ENCODE data around the gene YIPF3. TPM values are rescaled to one million over a fixed set of nuclear protein-coding genes. Genes with fewer than 3 reads are reported as not detected.
"Not testable (repeated sequence)": the region's sequence is repeated elsewhere in the genome, so short reads cannot be mapped to it uniquely, and the experiment has no call there.

The YIPF3 gene
- total and polyA plus RNA-seq, 8 donors, result 18.7 to 107 (median 59.6) TPM

DNA sequence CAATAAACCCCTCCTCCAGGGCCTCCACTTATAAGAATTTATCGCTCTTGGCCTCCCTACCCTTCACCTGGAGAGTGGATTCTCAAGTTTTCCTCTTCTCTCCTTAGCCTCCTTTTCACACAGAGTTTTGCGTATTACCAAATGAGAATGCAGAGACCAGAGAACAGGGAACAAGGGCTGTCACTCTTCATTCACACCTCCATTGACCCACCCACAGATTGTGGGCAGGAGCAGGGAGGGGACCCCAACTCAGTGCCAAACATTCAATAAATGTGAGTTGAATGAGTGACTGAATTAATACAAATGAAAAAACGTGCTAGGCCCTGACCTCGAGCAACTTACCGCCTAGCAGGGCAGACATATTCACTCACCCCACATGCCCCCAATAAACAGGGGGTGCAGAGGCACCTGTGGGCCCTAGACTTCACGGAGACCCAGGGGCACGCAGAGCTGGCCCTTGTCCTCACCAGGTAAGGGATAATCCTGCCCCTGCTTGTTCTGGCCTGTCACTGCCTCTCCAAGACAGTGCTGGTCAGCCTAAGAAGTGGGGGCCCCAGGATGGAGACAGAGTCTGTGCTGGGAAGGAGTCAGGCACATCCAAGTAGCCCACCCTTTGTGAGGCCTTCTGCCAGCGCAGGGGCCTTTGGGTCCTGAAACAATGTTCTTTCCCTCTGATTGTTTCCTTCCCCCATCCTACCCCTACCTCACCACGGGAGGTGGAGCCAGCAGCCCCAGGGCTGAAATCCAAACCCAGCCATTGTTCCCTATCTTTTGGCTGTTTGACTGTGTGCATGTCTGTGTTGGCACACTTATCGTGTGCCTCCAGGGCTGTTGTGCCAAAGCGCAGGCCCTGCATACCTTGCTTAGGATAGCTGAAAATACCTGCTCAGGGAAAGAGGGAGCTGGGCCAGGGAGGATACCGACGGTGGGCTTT, 47.7 kb downstream of the YIPF3 start:
- peak in 2 of 3 donors; percentile 15 to 52 for TF ChIP-seq POLR2AphosphoS5 (IDR thresholded peaks at IDR 0.05)
- no peak for TF ChIP-seq CTCF (IDR thresholded peaks at IDR 0.05)
- TF ChIP-seq POLR2A (IDR thresholded peaks at IDR 0.05), result no peak
- TF ChIP-seq EP300 (IDR thresholded peaks at IDR 0.05), result no peak
- WGBS, 5 donors, result 39 to 65% (median 48%) methylated on average over 13 of the region's 13 CpGs
- peak; percentile 34 to 80 for DNase-seq
- no peak overlapping the region for H3K4me3 ChIP-seq
- peaks cover 5 to 27% (median 17%) of the 10 kb centered on the region in 4 donors for H3K4me1 ChIP-seq
- no peaks in the 10 kb centered on the region for H3K9me3 ChIP-seq
- peak overlapping the region; percentile 27 to 41 (median 37) for H3K27ac ChIP-seq
- peaks cover 0 to 29% (median 0%) of the 10 kb centered on the region in 3 donors for H3K27me3 ChIP-seq
- intact Hi-C loops (cut with DNase I; ENCODE audit: low total_unique reads), result no loop called here
- no peaks in the 10 kb centered on the region for H3K36me3 ChIP-seq

GRCh38 chr6:43468240-43468639, 48.5 kb downstream of the YIPF3 start:
- Histone ChIP-seq H3K36me3 (no peaks in the 10 kb centered on the region), H3K27ac (no peak overlapping the region), H3K4me3 (no peak overlapping the region), H3K4me1 (peaks cover 5 to 27% (median 17%) of the 10 kb centered on the region in 4 donors), H3K9me3 (no peaks in the 10 kb centered on the region), H3K27me3 (peaks cover 0 to 33% (median 0%) of the 10 kb centered on the region in 3 donors)
- intact Hi-C loops (cut with DNase I; ENCODE audit: low total_unique reads), result no loop called here
- TF ChIP-seq CTCF (IDR thresholded peaks at IDR 0.05) (no peak), EP300 (IDR thresholded peaks at IDR 0.05) (no peak), POLR2AphosphoS5 (IDR thresholded peaks at IDR 0.05) (no peak), POLR2A (IDR thresholded peaks at IDR 0.05) (no peak)
- DNase-seq, result no peak
- WGBS, 5 donors, result 69 to 87% (median 79%) methylated on average over 4 of the region's 4 CpGs

DNA sequence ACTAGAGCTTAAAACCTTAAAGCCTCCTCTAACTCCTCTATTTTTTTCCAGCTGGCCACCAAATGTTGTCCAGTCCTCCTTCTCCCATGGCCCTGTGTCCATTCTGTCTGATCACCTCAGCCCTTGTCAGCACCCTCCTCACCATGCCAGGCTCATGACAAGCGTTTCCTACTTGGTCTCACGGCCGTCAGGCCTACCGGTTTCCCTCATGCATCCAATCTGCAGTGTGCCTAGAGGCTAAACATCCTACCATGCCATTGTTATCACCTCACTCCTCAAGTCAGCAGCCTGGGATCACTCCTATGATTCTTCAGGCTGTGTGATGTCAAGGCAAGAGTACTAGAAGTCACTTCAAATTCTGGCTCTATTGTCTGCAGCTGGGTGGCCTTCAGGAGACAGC, 49.0 kb downstream of the YIPF3 start:
- intact Hi-C loops (cut with DNase I; ENCODE audit: low total_unique reads), result no loop called here

DNA sequence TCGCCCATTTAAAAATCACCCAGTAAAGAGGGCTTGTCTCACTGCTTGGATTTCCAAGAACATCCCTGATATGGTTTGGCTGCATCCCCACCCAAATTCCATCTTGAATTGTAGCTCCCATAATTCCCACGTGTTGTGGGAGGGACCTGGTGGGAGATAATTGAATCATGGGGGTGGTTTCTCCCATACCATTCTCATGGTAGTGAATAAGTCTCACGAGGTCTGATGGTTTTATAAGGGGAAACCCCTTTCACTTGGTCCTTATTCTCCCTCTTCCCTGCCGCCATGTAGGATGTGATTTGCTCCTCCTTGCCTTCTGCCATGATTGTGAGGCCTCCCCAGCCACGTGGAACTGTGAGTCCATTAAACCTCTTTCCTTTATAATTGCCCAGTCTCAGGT, 49.5 kb downstream of the YIPF3 start:
- DNase-seq; H3K36me3 ChIP-seq; H3K4me3 ChIP-seq; intact Hi-C loops (cut with DNase I; ENCODE audit: low total_unique reads); H3K9me3 ChIP-seq; H3K27ac ChIP-seq: not testable (repeated sequence)
- Histone ChIP-seq H3K4me1 (peaks cover 5 to 27% (median 17%) of the 10 kb centered on the region in 4 donors), H3K27me3 (peaks cover 0 to 43% (median 0%) of the 10 kb centered on the region in 3 donors)
- WGBS, 5 donors, result 66 to 75% (median 71%) methylated on average over 5 of the region's 5 CpGs

More for the DNA sequence above, 49.0 kb downstream of the YIPF3 start:
- no peak overlapping the region for H3K4me3 ChIP-seq
- 79 to 90% (median 81%) methylated on average over 4 of the region's 4 CpGs for WGBS, 5 donors
- H3K27me3 ChIP-seq, result peaks cover 0 to 38% (median 0%) of the 10 kb centered on the region in 3 donors
- no peaks in the 10 kb centered on the region for H3K36me3 ChIP-seq
- H3K9me3 ChIP-seq, result no peaks in the 10 kb centered on the region
- H3K27ac ChIP-seq, result no peak overlapping the region
- TF ChIP-seq CTCF (IDR thresholded peaks at IDR 0.05), result no peak
- no peak for TF ChIP-seq POLR2A (IDR thresholded peaks at IDR 0.05)
- TF ChIP-seq EP300 (IDR thresholded peaks at IDR 0.05), result no peak
- no peak for TF ChIP-seq POLR2AphosphoS5 (IDR thresholded peaks at IDR 0.05)
- peaks cover 5 to 27% (median 17%) of the 10 kb centered on the region in 4 donors for H3K4me1 ChIP-seq
- no peak for DNase-seq
